ENCODE measurements around the gene FBXW11. TPM values are rescaled to one million over a fixed set of nuclear protein-coding genes. Genes with fewer than 3 reads are reported as not detected.

The FBXW11 gene
- total and polyA plus RNA-seq, 2 of the 8 experiments (the other 6 are each of a cell fraction or from before 2014, with no cell fraction given) = 45.0 to 75.6 TPM

DNA sequence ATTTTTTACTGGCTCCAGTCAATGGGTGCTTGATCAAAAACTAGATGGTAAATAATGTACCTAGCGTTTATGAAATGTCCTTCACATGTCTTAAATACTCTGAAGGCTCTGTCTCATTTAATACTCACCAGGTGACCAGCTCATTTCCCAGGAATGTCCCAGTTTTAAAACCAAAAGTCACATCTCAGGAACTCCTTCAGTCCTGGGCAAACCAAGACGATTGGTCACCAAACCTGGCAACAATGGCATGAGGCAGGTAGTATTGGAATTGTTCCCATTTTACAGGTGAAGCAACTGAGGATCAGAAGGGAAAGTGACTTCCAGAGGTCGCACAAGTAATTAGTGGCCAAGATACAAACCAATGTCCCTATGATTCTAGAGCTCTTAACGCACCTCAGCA, 193.2 kb downstream of the FBXW11 start (continued):
- no peak for TF ChIP-seq CHD7 (IDR thresholded peaks at IDR 0.05; ENCODE audit: insufficient replicate concordance, low read length)
- TF ChIP-seq CREB1 (IDR thresholded peaks at IDR 0.05) = no peak
- no peak for TF ChIP-seq ATF2 (IDR thresholded peaks at IDR 0.05; ENCODE audit: low read length)
- TF ChIP-seq, protein P1, sequence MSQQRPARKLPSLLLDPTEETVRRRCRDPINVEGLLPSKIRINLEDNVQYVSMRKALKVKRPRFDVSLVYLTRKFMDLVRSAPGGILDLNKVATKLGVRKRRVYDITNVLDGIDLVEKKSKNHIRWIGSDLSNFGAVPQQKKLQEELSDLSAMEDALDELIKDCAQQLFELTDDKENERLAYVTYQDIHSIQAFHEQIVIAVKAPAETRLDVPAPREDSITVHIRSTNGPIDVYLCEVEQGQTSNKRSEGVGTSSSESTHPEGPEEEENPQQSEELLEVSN (IDR thresholded peaks at IDR 0.05) = no peak
- no peak for TF ChIP-seq SIRT6 (IDR thresholded peaks at IDR 0.05; ENCODE audit: low read length)
- TF ChIP-seq SRF (IDR thresholded peaks at IDR 0.05; ENCODE audit: low read depth, low read length) = no peak
- no peak for TF ChIP-seq POU5F1 (IDR thresholded peaks at IDR 0.05; ENCODE audit: low read depth, low read length)
- no peak for TF ChIP-seq TCF12 (IDR thresholded peaks at IDR 0.05; ENCODE audit: low read depth, low read length)
- no peak for TF ChIP-seq CHD1 (IDR thresholded peaks at IDR 0.05; ENCODE audit: low read depth, low read length)
- no peak for TF ChIP-seq SIX5 (IDR thresholded peaks at IDR 0.05; ENCODE audit: low read depth, low read length)
- TF ChIP-seq TBP (IDR thresholded peaks at IDR 0.05; ENCODE audit: low read depth, low read length) = no peak

Measured in H1 (cell line).